ENCODE results near the gene CNIH3.

Gene CNIH3

GRCh38 chr1:224613486-224613885 is 2.6 kb upstream of the CNIH3 start:
- no peak for DNase-seq (ENCODE audit: low read depth in 2 of 3, low spot score in 2 of 3)

- no peak for DNase-seq (ENCODE audit: low read depth in 2 of 3, low spot score in 2 of 3)
Observed at GRCh38 chr1:224616756-224617409, 766 bp downstream of the CNIH3 start.

- no peak for DNase-seq (ENCODE audit: low read depth in 2 of 3, low spot score in 2 of 3)
Observed at GRCh38 chr1:224617410-224618355, 1.6 kb downstream of the CNIH3 start.

- DNase-seq (ENCODE audit: low read depth in 2 of 3, low spot score in 2 of 3): no peak
Observed at GRCh38 chr1:224619209-224619608, 3.1 kb downstream of the CNIH3 start.

GRCh38 chr1:224620105-224620504 is 4.0 kb downstream of the CNIH3 start:
- DNase-seq (ENCODE audit: low read depth in 2 of 3, low spot score in 2 of 3): no peak

GRCh38 chr1:224621813-224622682 is 5.9 kb downstream of the CNIH3 start:
- DNase-seq (ENCODE audit: low read depth in 2 of 3, low spot score in 2 of 3): no peak

- DNase-seq (ENCODE audit: low read depth in 2 of 3, low spot score in 2 of 3): no peak
Observed at GRCh38 chr1:224622831-224623230, 6.7 kb downstream of the CNIH3 start.

GRCh38 chr1:224623310-224623714 is 7.2 kb downstream of the CNIH3 start:
- DNase-seq (ENCODE audit: low read depth in 2 of 3, low spot score in 2 of 3): no peak

- peak in 2 of 3 experiments; percentile 34 to 41 for DNase-seq (ENCODE audit: low read depth in 2 of 3, low spot score in 2 of 3)
Observed at GRCh38 chr1:224623743-224624333, 7.7 kb downstream of the CNIH3 start.

GRCh38 chr1:224624432-224624831 is 8.3 kb downstream of the CNIH3 start:
- no peak for DNase-seq (ENCODE audit: low read depth in 2 of 3, low spot score in 2 of 3)

- DNase-seq (ENCODE audit: low read depth in 2 of 3, low spot score in 2 of 3): no peak
Observed at GRCh38 chr1:224626042-224626441, 9.9 kb downstream of the CNIH3 start.

GRCh38 chr1:224629965-224630364 is 13.8 kb downstream of the CNIH3 start:
- no peak for DNase-seq (ENCODE audit: low read depth in 2 of 3, low spot score in 2 of 3)

- no peak for DNase-seq (ENCODE audit: low read depth in 2 of 3, low spot score in 2 of 3)
Observed at GRCh38 chr1:224631462-224632115, 15.5 kb downstream of the CNIH3 start.

- DNase-seq (ENCODE audit: low read depth in 2 of 3, low spot score in 2 of 3): no peak
Observed at GRCh38 chr1:224632381-224632871, 16.3 kb downstream of the CNIH3 start.

GRCh38 chr1:224632921-224633321 is 16.8 kb downstream of the CNIH3 start:
- no peak for DNase-seq (ENCODE audit: low read depth in 2 of 3, low spot score in 2 of 3)

- no peak for DNase-seq (ENCODE audit: low read depth in 2 of 3, low spot score in 2 of 3)
Observed at GRCh38 chr1:224635356-224635755, 19.2 kb downstream of the CNIH3 start.

- no peak for DNase-seq (ENCODE audit: low read depth in 2 of 3, low spot score in 2 of 3)
Observed at GRCh38 chr1:224637515-224637914, 21.4 kb downstream of the CNIH3 start.

GRCh38 chr1:224637936-224638335 is 21.8 kb downstream of the CNIH3 start:
- no peak for DNase-seq (ENCODE audit: low read depth in 2 of 3, low spot score in 2 of 3)

- DNase-seq (ENCODE audit: low read depth in 2 of 3, low spot score in 2 of 3): no peak
Observed at GRCh38 chr1:224639426-224639975, 23.4 kb downstream of the CNIH3 start.

- no peak for DNase-seq (ENCODE audit: low read depth in 2 of 3, low spot score in 2 of 3)
Observed at GRCh38 chr1:224640018-224640417, 23.9 kb downstream of the CNIH3 start.
